Measurements from ENCODE around the gene SYCE3.
"Not testable (repeated sequence)": the region's sequence is repeated elsewhere in the genome, so short reads cannot be mapped to it uniquely, and the experiment has no call there.

The SYCE3 gene

DNA sequence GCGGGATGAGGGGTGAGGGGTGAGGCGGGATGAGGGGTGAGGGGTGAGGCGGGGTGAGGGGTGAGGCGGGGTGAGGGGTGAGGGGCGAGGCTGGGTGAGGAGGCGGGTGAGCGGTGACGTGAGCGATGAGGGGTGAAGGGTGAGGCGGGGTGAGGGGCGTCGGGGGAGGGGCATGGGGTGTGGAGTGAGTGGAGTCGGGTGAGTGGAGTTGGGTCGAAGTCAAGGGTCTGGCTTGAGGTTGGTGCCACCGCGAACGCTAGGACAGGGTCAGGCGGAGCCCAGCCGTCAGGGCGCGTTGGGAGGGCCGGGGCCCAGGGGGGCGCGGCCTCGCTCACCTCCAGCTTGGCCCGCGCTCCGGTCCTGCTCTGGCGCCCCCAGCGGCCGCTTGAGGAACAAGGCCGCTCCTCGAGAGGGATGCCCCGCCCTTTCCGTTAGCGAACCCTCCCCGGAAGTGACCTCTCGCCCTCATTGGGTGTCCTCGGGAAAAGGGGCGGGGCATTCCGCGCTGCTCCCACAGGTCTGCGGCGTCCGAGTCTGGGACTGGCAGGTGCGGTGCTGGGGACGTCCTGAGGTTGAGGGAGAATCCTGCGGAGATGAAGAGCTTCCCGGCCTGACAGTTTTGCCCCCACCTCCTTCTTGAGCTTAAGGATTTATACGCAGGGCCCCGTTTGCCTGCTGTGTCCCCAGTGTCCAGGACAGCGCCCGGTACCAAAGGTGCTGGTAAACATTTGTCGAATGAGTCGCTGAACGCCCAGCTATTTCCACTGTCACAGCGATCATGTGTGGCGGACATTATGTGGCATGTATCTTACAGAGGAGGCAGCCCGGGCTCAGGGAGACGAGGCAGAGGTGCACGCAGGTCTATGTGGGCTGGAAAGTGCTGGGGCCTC lies at the start of gene SYCE3:
SYCE3 (minus strand) TSS at position 397 of the 890 bp plus-strand sequence. CDS start 6,514 bp downstream, outside the sequence.
- DNase-seq: peak; percentile 99

DNA sequence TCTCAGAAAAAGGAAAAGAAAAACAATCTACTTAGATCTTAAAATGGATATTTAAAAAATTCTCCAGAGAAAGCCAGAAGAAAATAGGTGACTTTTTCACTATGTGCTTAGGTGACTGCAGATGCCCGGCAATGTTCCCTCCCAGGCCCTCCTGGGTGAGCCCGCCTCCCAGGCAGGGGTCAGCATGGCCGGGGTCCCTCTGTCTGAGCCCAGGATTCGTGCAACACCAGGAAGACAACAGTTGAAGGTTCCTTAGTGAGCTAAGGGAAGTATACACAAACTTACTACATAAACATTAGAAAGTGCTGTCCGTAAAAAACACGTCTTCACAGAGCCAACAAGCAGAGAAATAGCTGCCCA lies 49.4 kb upstream of the SYCE3 start:
- no peak for DNase-seq

DNA sequence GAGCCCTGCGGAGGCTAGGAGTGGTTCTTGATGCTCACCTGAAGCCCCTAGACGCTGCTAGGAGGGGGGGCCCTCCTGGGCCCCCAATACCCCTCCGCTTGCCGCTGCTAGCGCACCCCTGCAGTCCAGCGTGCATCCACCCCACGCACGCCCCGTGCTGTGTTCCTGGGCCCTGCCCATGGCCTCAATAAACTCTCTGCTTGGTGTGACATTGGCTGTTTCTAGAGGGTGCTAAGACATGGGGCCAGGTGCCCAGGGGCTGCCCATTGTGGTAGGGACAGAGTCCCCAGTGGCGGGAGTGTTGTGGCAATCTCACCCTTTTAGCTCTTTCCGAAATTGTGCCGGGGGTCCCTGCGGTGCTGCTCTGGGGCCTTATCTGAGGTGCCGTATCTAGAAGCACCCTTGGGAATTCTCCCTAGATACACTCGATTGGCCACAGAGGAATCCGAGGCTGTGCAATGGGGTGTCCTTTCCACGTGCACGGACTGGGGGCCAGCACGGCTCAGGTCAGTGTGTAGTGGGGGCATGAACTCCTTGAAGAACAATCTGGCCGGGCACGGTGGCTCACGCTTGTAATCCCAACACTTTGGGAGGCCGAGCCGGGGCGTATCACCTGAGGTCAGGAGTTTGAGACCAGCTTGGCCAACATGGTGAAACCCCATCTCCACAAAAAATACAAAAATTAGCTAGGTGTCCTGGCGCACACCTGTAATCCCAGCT lies 48.8 kb upstream of the SYCE3 start:
- no peak for DNase-seq

GRCh38 chr22:50610581-50610980 lies 47.9 kb upstream of the SYCE3 start:
- DNase-seq: no peak

DNA sequence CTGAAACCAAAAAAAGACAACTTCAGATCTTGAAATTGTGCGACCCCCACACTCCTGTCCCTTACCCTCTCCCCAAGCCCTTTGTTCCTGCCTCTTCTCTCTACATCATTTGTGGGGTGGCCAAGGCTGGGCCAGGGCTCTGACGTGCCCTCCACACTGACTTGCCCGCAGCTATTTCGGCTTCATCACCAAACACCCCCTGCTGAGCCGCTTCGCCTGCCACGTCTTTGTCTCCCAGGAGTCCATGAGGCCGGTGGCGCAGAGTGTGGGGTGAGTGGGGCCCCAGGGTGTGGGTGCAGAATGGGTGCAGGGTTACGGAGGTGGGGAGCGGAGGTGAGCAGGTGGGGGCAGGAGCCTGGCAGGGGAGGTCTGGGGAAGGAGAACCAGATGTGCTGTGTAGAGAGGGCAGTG lies 47.3 kb upstream of the SYCE3 start:
- DNase-seq: no peak

DNA sequence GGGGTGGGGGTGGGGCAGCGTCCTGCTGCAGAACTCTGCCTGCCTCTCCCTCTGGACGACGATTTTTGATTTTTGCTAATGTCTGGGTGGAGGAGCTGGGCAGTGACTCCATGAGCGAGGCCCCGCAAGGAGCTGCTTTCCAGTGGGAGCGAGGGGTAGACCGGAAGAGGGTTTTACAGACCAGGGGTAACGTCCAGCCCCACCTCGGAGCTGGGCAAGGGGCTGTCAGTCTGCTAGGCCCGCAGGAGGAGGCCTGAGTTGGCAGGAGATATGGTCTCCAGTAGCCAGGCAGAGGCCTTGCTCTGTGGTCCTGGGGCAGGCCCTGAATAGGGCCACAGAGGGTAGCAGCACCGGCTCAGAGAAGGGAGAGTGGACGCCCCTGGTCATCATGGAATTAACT lies 46.9 kb upstream of the SYCE3 start:
- no peak for DNase-seq

DNA sequence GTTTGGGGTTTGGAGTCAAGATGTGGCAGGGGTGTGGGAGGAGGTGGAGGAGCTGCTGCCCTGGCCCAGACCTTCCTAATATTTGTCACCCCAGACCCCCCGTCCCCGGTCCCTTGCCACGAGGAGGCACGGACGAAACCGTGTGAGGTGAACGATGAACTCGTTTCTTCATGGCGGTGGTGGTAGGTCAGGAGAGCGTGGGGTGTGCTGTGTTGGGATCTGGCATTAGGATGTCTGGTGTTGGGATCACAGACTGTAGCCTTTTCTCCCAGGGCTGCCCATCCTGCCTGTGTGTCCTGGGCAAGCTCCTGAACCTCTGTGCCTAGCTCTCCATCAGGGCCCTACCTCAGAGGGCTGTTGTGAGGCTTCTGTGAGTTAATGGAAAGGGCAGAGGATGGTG lies 46.3 kb upstream of the SYCE3 start:
- DNase-seq: no peak

DNA sequence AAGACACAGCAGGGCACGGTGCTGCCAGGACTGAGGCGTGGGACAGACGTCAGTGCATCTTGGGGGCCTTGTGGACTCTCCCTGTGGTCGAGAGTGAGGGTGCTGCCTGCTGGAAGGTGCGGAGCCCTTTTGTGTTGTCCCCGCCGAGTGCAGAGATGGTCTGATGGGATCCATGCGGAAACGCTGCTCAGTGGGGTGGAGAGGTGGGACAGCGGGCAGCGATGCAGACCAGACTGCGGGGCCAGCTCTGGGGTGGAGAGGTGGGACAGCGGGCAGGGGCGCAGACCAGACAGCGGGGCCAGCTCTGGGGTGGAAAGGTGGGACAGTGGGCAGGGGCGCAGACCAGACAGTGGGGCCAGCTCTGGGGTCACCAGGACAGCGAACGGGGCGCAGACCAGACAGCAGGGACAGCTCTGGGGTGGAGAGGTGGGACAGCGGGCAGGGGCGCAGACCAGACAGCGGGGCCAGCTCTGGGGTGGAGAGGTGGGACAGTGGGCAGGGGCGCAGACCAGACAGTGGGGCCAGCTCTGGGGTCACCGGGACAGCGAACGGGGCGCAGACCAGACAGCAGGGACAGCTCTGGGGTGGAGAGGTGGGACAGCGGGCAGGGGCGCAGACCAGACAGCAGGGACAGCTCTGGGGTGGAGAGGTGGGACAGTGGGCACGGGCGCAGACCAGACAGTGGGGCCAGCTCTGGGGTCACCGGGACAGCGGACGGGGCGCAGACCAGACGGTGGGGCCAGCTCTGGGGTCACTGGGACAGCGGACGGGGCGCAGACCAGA lies 45.5 kb upstream of the SYCE3 start:
- not testable (repeated sequence) for DNase-seq

- no peak for DNase-seq
Measured at GRCh38 chr22:50607659-50608020, 44.9 kb upstream of the SYCE3 start.

- no peak for DNase-seq
Measured at GRCh38 chr22:50606946-50607658, 44.4 kb upstream of the SYCE3 start.

DNA sequence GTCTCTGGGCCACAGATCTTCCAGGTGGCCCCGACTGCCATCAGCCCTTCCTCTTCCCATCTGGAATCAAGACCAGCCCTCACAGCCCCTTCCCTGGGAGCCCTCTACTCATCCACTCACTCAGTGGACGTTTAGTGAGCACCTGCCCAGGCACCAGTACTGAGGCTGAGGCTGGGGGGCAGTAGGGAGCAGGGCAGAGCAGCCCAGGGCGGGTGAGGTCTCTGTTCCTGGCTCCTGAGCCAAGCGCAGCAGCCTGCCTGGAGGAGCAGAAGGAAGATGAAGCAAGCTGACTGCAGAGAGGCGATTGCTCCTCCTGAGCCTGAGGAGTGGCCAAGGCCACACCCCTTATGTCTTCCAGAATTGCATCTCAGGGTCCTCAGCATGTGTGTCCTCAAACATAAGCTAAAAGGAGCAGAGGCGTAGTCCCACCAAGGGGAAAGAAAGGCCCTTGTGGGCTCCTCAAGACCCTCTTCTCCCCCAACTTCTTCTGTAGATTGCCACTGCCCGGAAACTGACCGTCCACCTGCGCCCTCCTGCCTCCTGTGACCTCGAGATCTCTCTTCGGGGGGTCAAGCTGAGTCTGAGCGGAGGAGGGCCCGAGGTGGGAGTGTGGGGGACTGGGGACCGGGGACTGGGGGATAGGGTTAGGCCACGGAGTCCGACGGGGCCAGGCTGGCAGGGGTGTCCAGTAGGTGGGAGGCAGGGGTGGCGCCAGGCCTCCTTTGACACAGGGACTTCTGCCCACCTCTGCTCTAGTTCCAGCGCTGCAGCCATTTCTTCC lies 43.6 kb upstream of the SYCE3 start:
- no peak for DNase-seq

DNA sequence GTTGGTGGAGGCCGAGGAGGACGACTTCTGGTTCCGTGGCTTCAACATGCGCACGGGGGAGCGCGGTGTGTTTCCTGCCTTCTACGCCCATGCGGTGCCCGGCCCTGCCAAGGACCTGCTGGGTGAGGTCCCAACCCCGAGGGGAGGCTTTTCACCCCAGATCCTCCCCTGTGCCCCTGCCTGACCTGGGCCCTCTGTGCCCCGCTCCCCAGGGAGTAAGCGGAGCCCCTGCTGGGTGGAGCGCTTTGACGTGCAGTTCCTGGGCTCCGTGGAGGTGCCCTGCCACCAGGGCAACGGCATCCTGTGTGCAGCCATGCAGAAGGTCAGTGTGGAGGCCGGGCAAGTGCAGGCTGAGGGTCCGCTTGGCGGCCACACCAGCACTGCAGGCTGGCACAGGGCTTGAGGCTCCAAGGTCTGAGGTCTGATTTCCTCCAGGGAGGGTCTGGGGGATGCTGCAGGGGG lies 42.9 kb upstream of the SYCE3 start:
- no peak for DNase-seq

- DNase-seq: no peak
Measured at GRCh38 chr22:50605002-50605612, 42.4 kb upstream of the SYCE3 start.

DNA sequence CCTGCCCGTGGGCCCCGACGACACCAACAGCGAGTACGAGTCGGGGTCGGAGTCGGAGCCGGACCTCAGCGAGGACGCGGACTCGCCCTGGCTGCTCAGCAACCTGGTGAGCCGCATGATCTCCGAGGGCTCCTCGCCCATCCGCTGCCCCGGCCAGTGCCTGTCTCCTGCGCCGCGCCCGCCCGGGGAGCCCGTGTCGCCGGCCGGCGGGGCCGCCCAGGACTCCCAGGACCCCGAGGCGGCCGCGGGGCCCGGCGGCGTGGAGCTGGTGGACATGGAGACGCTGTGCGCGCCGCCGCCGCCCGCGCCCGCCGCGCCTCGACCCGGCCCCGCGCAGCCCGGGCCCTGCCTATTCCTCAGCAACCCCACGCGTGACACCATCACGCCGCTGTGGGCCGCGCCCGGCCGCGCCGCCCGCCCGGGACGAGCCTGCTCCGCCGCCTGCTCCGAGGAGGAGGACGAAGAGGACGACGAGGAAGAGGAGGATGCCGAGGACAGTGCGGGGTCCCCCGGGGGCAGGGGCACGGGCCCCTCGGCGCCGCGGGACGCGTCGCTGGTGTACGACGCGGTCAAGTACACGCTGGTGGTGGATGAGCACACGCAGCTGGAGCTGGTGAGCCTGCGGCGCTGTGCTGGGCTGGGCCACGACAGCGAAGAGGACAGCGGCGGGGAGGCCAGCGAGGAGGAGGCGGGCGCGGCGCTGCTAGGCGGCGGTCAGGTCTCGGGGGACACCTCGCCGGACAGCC lies 41.7 kb upstream of the SYCE3 start:
- no peak for DNase-seq

DNA sequence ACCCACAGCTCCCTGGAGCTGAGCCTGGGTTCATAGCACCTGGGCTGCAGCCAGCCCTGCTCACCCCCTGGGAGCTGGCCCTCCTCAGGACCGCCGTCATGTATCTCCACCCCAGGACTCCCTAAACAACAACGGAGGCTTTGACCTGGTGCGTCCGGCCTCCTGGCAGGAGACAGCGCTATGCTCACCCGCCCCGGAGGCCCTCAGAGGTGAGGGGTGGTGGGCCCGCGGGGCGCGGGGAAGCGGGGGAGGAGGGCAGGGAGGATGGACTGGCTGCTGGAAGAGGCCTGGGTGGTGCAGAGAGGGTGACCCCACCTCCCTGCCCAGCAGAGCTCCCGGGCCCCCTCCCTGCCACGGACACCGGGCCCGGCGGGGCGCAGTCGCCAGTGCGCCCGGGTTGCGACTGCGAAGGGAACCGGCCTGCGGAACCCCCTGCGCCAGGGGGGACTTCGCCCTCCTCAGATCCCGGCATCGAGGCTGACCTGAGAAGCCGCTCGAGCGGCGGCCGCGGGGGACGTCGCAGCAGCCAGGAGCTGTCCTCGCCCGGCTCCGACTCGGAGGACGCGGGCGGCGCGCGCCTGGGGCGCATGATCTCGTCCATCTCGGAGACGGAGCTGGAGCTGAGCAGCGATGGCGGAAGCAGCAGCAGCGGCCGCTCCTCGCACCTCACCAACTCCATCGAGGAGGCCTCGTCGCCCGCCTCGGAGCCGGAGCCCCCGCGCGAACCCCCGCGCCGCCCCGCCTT lies 41.0 kb upstream of the SYCE3 start:
- DNase-seq: no peak

DNA sequence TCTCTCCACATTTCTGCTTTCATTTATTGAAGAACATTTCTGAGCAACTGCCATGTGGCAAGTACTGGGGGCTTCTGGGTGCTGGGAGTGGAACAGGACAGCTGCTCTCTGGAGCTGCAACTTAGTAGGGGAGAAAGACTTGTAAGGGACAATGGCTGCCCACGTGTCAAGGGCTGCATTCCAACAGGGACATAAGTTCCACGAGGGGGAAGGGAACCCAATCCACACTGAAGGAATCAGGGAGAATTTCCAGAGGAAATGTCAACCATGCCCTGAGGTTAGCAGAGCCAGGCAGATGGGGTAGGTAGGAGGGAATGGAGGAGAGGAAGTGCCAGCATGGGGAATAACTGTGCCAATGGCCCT lies 39.6 kb upstream of the SYCE3 start:
- no peak for DNase-seq

- DNase-seq: no peak
Measured at GRCh38 chr22:50601669-50602337, 39.1 kb upstream of the SYCE3 start.

- peak; percentile 56 for DNase-seq
Measured at GRCh38 chr22:50600967-50601668, 38.4 kb upstream of the SYCE3 start.

DNA sequence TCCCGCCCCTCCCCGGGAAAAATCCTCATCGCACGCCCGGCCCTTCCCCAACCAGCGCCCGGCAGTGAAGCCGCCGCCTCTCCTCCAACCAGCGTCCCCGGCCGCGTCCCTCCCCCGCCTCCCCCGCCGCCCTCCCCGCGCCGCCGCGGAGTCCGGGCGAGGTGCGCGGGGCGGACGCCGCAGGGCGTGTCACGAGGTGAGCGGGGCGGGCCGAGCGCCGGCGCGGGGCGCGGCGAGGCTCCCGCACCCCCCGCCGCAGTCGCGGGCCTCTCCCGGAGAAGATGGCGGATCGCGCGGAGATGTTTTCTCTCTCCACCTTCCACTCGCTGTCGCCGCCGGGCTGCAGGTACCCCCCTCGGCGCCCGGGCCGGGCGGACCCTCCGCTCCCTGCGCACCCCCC lies 37.8 kb upstream of the SYCE3 start, which contains the start of gene MAPK8IP2:
MAPK8IP2 (plus strand) TSS at position 256 of the 400 bp plus-strand sequence; CDS start at position 282, 26 bp downstream.
- peak; percentile 88 for DNase-seq
